Activated CD8-positive, alpha-beta T cell treated with anti-CD3 and anti-CD28 coated beads for 36 hours (primary cell): ENCODE data around the gene TNFRSF1A. TPM values are rescaled to one million over a fixed set of nuclear protein-coding genes. Genes with fewer than 3 reads are reported as not detected.
A peak's percentile ranks its signal among the peaks of the same experiment; 100 is the strongest.

Experiments
- ATAC-seq: fragments of 200-7000 bp; cut with Tn5 transposase; one replicate; pipeline ENCODE4 v1.10.0; 2021; ENCODE audit warnings: mild to moderate bottlenecking, moderate library complexity
- CTCF ChIA-PET: fragments of 350-600 bp; sonication (Branson Sonifier 250); formaldehyde crosslinking; loops from one replicate; lab custom pipeline; 2021; ENCODE audit warnings: antibody characterized with exemption; lab: Charles Lee
- POLR2A ChIA-PET: fragments of 350-600 bp; sonication (Branson Sonifier 250); formaldehyde crosslinking; loops from one replicate; lab custom pipeline; 2021; ENCODE audit warnings: antibody characterized with exemption; lab: Charles Lee
- DNase-seq: peaks from one replicate; pipeline ENCODE4 v3.0.0-alpha.2; 2020
- H3K27ac Mint-ChIP-seq: one replicate; pipeline ENCODE4 v1.8.0; 2021; ENCODE audit warnings: mild to moderate bottlenecking, mixed read lengths
- H3K27me3 Mint-ChIP-seq: one replicate; pipeline ENCODE4 v1.8.0; 2021; ENCODE audit warnings: mixed read lengths
- H3K36me3 Mint-ChIP-seq: one replicate; pipeline ENCODE4 v1.8.0; 2021; ENCODE audit warnings: low read depth, mixed read lengths
- H3K4me1 Mint-ChIP-seq: one replicate; pipeline ENCODE4 v1.8.0; 2021; ENCODE audit warnings: low read depth, mixed read lengths
- H3K4me3 Mint-ChIP-seq: one replicate; pipeline ENCODE4 v1.8.0; 2021; ENCODE audit warnings: mild to moderate bottlenecking, moderate library complexity, mixed read lengths
- H3K9me3 Mint-ChIP-seq: one replicate; pipeline ENCODE4 v1.8.0; 2021; ENCODE audit warnings: mixed read lengths
- CTCF ChIP-seq: fragments of 200-600 bp; IDR thresholded peaks from one replicate; pipeline ENCODE4 v1.8.0; 2022; ENCODE audit warnings: antibody characterized with exemption, mild to moderate bottlenecking
- intact Hi-C: fragments of 100-400 bp; cut with micrococcal nuclease; formaldehyde crosslinking; loops from one replicate; pipeline ENCODE4 v1.10.0; 2022
- total RNA-seq, 2 experiments: library from RNA; stranded (reverse); gene quantifications; one replicate each; pipeline ENCODE4 v1.2.3, GENCODE V29; 2021

TNFRSF1A gene
- total RNA-seq, 2 experiments from 2014 or later: 40.6 TPM

GRCh38 chr12:6310771-6311610 is 30.9 kb downstream of the TNFRSF1A start:
- ChIA-PET CTCF (interaction anchor here (0.9 kb wide), 1 partner anchor 9 kb away, joined by 3 read pairs; no protein-coding TSS in a partner anchor), POLR2A (interaction anchor here (1.2 kb wide), 1 partner anchor 9 kb away, joined by 3 read pairs; no protein-coding TSS in a partner anchor)
- Mint-ChIP-seq H3K4me3 (peak overlapping the region; percentile 10), H3K36me3 (no peaks in the 10 kb centered on the region), H3K27ac (no peak overlapping the region), H3K27me3 (peaks cover 8% of the 10 kb centered on the region), H3K4me1 (peaks cover 11% of the 10 kb centered on the region), H3K9me3 (no peaks in the 10 kb centered on the region)
- intact Hi-C loops: no loop called here
- no peak for TF ChIP-seq CTCF
- ATAC-seq: no peak
- no peak for DNase-seq

- no peaks in the 10 kb centered on the region for H3K9me3 Mint-ChIP-seq
- peaks cover 4% of the 10 kb centered on the region for H3K4me1 Mint-ChIP-seq
- H3K27ac Mint-ChIP-seq: no peak overlapping the region
- intact Hi-C loops: no loop called here
- ChIA-PET POLR2A (interaction anchor here (1.5 kb wide), 2 partner anchors 11 to 38 kb away, joined by 3 to 5 read pairs; no protein-coding TSS in a partner anchor), CTCF (interaction anchor here (0.7 to 2.4 kb wide), 6 partner anchors 16 to 225 kb away, joined by 3 to 7 read pairs (median 4); no protein-coding TSS in a partner anchor)
- peaks cover 8% of the 10 kb centered on the region for H3K27me3 Mint-ChIP-seq
- no peak overlapping the region for H3K4me3 Mint-ChIP-seq
- DNase-seq: no peak
- H3K36me3 Mint-ChIP-seq: no peaks in the 10 kb centered on the region
- TF ChIP-seq CTCF: no peak
- no peak for ATAC-seq
These were observed 34.3 kb downstream of the TNFRSF1A start for GRCh38 chr12:6307529-6307928.

GRCh38 chr12:6306599-6307220 is 35.2 kb downstream of the TNFRSF1A start:
- H3K36me3 Mint-ChIP-seq: no peaks in the 10 kb centered on the region
- no peak for ATAC-seq
- no peak overlapping the region for H3K4me3 Mint-ChIP-seq
- H3K9me3 Mint-ChIP-seq: no peaks in the 10 kb centered on the region
- POLR2A ChIA-PET: interaction anchor here (1.5 kb wide), 1 partner anchor 39 kb away, joined by 3 read pairs; no protein-coding TSS in a partner anchor
- TF ChIP-seq CTCF: no peak
- DNase-seq: no peak
- H3K27me3 Mint-ChIP-seq: peaks cover 8% of the 10 kb centered on the region
- CTCF ChIA-PET: interaction anchor here (0.7 to 1.3 kb wide), 4 partner anchors 16 to 226 kb away, joined by 3 to 5 read pairs (median 4); no protein-coding TSS in a partner anchor
- H3K27ac Mint-ChIP-seq: no peak overlapping the region
- intact Hi-C loops: no loop called here
- no peaks in the 10 kb centered on the region for H3K4me1 Mint-ChIP-seq

GRCh38 chr12:6306151-6306550 is 35.7 kb downstream of the TNFRSF1A start:
- CTCF ChIA-PET: interaction anchor here (1.0 to 1.5 kb wide), 6 partner anchors 13 to 318 kb away, joined by 3 to 5 read pairs (median 3); no protein-coding TSS in a partner anchor

More at GRCh38 chr12:6306151-6306550, 35.7 kb downstream of the TNFRSF1A start:
- ATAC-seq (no peak), DNase-seq (no peak)
- intact Hi-C loops: no loop called here
- H3K9me3 Mint-ChIP-seq: no peaks in the 10 kb centered on the region
- peaks cover 8% of the 10 kb centered on the region for H3K27me3 Mint-ChIP-seq
- H3K4me1 Mint-ChIP-seq: no peaks in the 10 kb centered on the region
- H3K36me3 Mint-ChIP-seq: no peaks in the 10 kb centered on the region
- H3K27ac Mint-ChIP-seq: no peak overlapping the region
- H3K4me3 Mint-ChIP-seq: no peak overlapping the region
- no peak for TF ChIP-seq CTCF
- POLR2A ChIA-PET: no interaction called here
